ENCODE results near the gene TNS4. TPM values are rescaled to one million over a fixed set of nuclear protein-coding genes. Genes with fewer than 3 reads are reported as not detected.

The TNS4 gene
- total and polyA plus RNA-seq, 9 of the 15 experiments (the other 6 are each of a cell fraction or from before 2014, with no cell fraction given): 0.04 to 0.73 (median 0.24) TPM; not detected in 1

GRCh38 chr17:40450175-40450574 is 51.2 kb downstream of the TNS4 start (continued):
- TF ChIP-seq RAD21 (CRISPR knock-in tag; conservative IDR thresholded peaks at IDR 0.05 in 1 of 2, IDR thresholded peaks at IDR 0.05 in 1 of 2): peak; percentile 40 to 60; a peak in 3 of 4 replicates
- no peak for TF ChIP-seq GTF2B (IDR thresholded peaks at IDR 0.05; ENCODE audit: extremely low read depth, insufficient read length)
- 0 out of 2 replicates have a peak, but pooled peaks have one; percentile 11 for TF ChIP-seq CREM (IDR thresholded peaks at IDR 0.05; ENCODE audit: low read depth)
- TF ChIP-seq ZNF12 (CRISPR knock-in tag; IDR thresholded peaks at IDR 0.05): no peak
- TF ChIP-seq MYBL2 (IDR thresholded peaks at IDR 0.05; ENCODE audit: low read depth): no peak
- no peak for TF ChIP-seq MYBL2 (CRISPR knock-in tag; IDR thresholded peaks at IDR 0.05; ENCODE audit: borderline replicate concordance)
- no peak for TF ChIP-seq ZFPM2 (CRISPR knock-in tag; IDR thresholded peaks at IDR 0.05)
- peak; percentile 36; the same call in 1 of the 2 replicates for TF ChIP-seq HMBOX1 (IDR thresholded peaks at IDR 0.05)
- TF ChIP-seq CTCFL (IDR thresholded peaks at IDR 0.05; ENCODE audit: borderline replicate concordance, insufficient read depth, low read depth, low read length, poor library complexity, severe bottlenecking): peak; percentile 73

All from K562 (cell line).